GM18519 (cell line): ENCODE data around the gene ICAM4.

Source experiments
- ATAC-seq: cut with Tn5 transposase; IDR thresholded peaks from one replicate; pipeline ENCODE4 v1.9.1; 2021; ENCODE audit warnings: mild to moderate bottlenecking, moderate library complexity; ENCODE audit not compliant: unreplicated experiment, low FRiP score

The ICAM4 gene

DNA sequence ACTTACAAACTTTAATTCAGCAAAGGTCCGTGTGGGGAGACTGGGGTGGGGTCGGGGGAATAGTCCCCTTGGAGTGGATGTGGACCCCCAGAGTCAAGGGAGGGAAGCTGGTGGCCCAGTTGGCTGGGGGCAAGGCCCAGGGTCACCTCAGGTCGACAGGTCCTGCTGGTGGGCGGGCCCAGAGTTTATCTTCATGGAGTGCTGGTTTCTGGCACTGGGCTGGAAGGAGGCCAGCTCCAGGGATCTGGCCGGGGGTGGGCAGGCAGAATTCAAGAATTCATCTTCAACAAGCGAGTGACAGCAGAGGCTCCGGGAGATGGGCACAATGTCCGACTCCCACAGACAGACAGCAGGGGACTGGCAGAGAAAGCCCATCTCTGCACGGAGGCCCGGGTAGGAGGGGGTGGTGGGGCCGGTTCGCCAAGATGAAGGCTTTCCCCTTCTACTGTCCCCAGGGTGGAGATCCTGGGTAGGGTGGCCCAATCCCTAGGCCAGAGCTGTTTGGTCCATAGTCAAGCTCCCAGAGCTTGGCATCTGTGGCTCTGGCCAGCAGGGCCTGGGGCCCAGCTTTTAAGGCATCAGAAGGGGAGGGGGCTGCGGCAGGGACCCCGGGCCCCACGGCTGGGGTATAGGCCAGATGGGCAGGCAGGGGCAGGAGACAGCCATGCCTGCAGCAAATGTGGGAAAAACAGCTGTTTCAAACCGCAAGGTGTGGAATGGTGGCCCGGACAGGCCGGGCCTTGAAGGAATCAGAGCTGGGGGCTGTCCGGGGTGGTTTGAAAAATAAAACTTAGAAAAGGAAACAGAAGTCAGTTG, 29.7 kb downstream of the ICAM4 start:
- ATAC-seq, result no peak

DNA sequence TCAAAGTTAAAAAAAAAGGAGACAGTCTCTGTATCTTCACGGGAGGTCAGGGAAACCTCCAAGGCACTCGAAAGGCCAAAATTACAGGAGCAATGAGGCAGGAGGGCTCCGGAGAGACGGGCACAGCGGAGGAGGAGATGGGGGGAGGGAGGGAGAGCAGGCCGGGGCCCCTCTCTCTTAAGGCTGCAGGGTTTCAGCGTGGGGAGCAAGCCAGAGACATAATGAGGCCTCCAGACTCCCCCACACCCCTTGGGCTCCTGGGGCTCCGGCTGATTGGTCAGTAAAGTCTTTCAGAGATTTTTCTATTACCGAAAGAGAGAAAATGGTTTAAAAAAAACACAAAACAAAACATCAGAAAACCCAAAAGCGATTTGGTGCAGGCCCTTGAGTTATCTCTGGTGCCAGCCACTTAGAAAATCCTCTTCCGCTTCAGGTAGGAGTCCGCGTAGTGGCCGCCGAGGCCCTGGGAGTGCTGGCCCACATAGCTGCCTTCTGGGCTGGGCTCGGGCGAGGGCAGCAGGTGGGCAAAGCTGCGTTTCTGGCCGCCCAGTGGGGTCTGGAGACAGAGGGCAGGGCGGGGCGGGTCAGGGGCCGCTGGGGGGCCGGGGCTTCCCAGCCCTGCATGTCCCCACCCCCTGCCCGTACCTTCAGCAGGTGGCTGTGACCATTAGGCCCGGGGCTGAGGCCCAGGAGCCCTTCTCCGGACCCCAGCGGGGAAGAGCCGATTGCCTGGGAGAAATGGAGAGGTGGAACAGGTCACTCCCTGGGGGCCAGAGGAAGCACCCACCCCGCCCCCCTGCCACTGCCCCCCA, 30.5 kb downstream of the ICAM4 start:
- ATAC-seq, result no peak

DNA sequence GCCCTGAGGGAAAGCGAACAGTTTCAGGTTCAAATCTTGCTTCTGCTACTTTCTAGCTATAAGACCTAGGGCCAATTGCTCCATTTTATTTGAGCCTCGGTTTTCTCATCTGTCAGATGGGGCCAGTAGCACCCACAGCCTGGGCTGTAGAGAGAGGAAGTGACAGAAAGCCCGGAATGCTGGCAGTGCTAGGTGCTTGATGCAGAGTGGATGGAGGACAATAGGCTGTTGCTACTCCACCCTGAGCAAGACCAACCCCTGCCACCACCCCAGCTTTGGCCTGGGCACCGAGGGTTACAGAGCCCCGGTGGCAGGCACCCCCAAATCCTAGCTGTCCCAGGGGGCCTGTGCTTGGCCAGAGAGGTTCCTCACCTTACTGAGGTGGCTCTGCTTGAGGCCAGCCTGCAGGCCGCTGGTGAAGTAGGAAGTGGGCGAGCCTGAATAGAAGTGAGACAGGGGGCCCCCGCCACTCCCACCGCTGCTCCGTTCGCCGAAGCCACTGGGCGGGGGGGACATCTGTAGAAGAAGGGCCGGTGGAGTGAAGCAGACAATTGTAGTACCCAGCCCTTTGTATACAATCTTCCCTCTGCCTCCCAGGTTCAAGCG, 31.2 kb downstream of the ICAM4 start:
- ATAC-seq, result no peak

DNA sequence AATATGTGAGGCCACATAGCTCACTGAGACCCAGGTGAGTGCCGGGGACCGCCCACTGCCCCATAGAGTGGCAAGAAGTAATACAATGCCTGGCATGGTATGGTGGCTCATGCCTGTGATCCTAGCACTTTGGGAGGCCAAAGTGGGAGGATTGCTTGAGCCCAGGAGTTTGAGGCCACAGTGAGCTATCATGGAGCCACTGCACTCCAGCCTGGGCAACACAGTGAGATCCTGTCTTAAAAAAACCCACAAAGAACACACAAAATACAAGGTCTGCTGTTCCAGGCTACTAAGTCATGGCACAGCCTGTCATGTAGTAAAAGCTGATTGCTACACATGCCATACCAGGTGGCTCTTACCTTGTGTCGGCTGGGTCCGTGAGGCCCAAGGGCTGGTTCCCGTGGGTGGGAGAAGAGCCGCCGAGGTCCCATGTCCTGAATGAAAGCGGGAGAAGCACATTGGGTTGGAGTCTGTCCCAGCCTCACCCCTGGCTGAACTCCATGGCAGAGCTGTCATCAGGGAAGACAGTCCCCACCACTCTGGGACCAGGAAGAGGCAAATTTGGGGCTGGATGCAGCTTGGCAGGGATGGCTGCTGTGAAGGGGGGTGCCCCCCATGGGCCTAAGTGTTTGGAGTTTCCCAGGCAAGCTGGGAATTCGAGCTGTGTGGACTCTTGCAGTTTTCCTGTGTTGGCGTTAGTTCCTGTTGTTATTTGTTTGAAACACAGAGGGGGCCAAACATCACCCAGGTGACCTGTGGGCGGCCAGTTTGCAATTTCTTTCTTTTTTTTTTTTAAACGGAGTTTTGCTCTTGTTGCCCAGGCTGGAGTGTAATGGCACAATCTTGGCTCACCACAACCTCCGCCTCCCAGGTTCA, 32.3 kb downstream of the ICAM4 start:
- ATAC-seq, result no peak

DNA sequence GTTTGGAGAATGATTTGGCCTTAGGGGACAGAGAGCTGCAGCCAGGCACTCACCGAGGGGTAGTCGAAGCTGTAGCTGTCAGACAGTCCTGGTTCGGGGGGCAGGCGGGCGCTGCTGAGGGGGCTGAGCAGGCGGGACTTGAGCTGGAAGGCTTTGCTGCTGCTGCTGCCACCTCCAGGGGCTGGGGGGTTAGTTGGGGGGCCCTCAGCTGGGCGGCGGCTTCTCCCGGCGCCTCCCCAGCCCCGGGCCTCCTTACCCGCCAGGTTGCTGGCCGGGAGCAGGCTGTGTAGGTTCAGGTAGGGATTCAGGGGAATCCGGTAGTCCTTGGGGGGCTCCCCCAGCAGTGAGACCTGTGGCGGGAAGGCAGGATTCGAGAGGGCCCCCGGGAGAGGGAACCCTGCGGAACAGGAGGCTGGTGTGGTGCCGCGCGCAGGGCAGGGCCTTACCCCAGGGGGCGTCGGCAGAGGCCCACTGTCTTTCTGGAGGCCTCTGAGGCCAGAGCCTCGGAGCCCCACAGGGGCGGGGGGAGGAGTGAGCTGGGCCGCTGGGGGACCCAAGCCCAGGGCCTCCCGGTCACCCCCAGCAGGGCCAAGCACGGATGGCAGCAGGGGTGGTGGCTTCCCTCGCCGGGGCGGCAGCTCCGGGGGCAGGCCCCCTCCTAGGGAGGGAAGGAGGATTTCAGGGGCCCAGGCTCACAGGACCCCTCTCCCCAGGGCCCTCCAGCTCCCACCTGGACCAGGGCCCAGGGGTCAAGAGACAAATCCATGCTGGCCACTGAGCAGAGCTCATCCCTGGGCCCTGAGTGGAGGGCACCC, 34.1 kb downstream of the ICAM4 start:
- ATAC-seq, result no peak

DNA sequence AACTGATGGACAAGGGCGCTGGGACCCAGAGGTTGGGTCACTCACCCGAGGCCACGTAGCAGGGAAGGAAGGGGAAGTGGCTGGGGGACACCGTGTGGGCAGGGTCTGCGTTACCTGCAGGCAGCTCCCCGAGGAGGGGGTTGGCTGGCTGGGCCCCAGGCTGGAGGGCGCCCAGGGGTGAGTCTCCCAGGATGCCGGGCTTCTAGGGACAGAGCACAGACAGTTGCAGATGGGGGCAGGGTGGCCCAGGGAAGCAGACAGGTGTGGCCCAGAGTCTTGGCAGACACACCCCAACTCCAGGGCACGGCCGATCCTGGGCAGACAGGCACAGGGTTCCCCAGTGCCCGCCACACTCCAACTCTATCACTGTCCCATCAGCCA, 34.7 kb downstream of the ICAM4 start:
- no peak for ATAC-seq

DNA sequence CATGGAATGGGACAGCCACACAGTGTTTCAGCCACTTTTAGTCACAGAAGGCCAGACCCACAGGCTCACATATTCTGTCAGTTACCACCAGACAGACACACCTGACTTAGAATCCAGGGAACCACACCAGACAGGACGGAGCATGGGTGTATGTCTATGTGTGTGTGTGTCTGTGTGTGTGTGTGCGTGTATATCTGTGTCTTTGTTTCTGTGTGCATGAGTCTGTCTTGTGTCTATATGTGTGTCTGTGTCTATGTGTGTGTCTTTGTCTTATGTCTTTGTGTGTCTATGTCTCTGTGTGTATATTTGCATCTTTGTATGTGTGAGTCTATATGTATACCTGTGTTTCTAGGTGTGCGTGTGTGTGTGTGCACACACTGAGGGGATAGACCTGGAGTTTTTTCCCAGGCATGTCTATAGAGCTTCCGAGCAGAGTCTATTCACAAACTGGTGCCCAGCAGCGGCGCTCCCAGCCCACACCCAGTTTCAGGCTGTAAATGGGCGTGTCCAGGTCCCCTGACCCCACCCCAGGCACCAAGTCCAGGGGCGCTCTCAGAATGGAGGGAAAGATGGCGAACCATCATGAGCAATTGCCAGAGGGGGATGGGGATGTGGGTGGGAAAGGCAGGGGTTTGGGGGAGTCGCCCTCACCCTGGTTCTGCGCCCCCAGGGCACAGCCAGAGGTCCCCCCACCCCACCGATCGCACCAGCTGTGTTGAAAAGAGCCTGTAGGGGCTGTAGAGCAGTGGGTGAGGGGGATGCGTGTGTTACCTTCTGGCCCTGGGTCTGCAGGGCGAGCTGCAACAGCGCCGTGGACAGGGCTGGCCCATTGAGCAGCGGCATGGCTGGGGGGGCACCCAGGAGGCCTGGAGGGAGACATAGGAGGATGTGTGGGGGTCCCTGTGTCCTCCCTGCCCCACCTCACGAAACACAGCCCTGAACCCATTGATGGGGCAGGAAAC, 35.4 kb downstream of the ICAM4 start:
- no peak for ATAC-seq

DNA sequence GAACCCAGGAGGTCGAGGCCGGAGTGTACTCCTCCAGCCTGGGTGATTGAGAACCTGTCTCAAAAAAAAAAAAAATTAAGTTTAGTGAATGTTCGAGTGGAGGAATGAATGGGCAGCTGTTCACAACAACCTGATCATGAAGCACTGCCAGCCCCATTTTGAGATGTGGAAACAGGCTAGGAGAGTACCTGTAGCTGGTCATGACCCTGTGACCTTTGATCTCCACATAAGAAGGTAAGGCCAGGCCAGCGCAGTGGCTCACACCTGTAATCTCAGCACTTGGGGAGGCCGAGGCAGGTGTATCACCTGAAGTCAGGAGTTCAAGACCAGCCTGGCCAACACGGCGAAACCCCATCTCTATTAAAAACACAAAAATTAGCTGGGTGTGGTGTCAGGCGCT, 39.0 kb downstream of the ICAM4 start:
- ATAC-seq, result no peak

DNA sequence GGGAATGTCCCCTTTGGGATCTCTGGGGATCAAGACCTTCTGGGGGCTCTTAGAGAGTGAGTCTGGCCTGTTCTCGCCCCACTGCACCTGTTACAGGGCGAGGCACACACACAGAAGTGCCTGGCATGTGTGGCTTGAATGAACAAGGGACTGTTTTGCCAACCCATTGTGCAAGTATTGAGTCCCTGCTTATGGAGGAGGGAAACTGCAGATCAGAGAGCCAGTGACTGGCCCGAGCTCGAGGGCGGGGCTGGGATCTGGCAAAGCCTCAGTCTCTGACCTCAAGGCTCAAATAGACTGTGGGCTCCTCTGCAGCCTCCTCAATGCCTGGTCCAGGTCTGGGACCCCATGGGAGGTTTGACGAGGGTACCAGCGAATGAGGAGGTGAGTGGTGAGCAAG, 41.0 kb downstream of the ICAM4 start:
- ATAC-seq, result no peak

DNA sequence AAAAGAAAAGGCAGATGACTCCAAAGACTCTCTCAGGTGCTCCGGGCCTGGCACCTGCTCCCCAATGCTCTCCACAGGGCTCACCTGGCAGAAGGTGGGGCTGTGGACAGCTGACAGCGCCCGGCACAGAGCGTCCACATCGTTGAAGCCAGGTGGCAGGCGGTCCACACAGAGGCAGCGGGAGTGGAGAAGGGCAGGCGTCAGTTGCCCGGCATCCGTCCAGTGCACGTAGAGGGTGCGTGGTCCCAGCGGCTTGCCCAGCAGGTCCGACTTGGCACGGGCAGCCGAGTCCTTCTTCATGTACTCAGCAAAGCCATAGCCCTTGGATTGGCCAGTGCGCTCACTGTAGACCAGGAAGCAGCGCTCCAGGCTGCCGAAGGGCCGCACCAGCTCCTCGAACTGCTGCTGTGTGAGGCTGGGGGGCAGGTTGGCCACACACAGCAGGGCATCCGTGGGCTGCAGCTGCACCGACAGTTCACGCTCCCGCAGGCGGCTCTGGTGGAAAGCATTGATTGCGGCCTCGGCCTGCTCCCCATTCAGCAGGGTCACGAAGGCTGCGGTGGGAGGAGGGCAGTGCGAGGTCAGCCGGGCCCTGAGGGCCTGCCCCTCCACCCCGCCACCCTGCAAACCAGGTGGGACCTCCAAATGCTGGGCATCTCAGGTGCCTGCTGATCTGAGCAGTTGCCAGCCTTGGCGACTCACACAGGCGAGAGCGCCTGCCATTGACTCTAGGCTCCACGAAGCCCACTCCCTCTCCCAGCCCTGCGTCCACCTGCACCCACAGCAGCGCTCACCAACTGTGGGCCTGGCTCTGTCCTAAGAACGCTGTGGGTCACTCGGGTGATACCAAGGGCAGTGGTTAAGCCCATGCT, 42.0 kb downstream of the ICAM4 start:
- no peak for ATAC-seq

DNA sequence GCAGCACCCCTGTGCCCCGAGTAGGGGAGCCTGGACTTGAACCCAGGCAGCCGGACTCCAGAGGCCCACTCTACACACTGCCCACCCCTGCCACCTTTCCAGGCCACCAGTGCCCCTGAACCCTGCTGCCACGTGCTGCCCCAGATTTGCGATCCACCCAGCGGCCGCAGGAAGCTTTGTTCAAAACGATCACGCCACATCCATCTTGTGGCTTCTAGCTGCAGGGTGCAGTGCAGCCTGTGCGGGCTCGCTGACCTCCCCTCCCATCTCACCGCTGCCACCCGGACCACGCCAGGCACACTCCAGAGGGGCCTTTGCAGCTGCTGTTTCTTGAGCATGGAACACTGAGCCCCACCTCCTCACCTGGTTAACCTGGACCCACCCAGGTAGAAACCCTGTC, 42.8 kb downstream of the ICAM4 start:
- ATAC-seq, result no peak

DNA sequence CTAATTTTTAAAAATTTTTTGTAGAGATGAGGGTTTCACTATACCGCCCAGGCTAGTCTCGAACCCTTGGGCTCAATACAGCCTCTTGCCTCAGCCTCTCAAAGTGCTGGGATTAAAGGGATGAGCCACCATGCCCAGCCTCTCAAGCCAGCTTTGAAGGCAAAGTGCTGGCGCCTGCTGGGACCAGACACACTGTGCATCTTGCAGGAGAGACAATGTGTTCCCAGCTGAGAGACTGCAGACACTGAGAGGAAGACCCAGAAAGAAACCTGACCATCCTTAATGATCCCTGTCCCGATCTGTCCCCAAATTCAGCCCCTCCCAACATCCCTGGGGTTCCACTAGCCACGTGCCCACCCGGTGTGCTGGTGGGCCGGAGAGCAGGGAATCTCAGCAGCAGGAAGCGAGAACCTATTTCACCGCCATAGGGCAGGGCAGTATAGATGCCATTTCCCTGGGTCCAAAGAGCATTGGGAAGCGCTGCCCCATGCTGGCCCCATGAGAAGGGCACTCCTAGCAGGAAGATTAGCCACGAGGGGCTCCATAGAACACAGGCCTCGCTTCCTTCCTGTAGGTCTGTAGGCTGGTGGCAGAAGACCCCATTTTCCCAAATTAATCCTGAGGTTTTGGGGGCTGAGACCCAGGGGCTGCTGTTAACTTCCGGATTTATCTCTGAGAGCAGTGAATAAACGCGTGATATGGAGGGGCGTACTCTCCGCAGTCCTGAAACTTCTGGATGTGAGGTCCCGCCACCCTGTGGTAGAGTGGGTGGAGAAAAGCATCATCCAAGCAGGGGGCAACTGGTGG, 45.6 kb downstream of the ICAM4 start:
- no peak for ATAC-seq

DNA sequence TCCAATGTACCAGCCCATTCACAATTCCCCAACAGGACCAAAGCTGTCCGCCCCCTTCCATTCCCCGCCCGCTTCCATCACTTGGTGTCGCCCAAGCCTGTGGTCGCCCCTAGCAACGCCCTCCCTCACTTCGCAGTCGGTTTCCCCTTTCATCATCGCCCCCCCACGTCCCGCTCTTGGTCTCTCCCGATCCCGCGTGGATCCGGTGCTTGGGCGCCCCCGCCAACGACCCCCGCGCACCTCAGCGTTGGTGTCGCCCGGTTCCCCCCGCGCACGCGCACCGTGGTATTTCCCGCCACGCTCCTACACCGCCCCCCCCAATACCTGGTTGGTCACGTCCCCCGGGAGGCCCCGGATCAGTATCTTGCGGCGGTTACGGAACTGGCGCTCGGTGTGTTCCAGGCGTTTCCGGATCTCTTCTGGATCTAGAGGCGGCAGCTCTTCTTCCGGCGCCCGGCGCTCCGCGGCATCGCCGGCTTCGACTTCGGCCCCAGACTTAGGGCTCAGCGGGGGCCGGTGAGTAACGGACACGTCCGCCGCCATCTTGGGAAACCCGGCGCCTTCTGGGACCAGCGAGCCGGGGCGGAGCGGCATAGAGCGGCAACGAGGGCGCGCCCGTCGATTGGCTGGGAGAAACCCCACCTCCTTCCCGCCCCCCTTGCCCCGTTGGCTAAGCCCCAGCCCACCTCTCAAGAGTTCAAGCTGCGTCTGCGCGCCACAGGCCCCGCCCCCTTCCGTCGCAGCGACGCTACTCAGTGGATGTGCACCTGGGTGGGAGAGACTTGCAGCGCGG, 46.4 kb downstream of the ICAM4 start, which contains the start of gene RAVER1:
TSS of gene RAVER1 (minus strand) at position 565 of the 793 bp plus-strand sequence. CDS start at position 543, 22 bp downstream.
- peak; percentile 67 for ATAC-seq

DNA sequence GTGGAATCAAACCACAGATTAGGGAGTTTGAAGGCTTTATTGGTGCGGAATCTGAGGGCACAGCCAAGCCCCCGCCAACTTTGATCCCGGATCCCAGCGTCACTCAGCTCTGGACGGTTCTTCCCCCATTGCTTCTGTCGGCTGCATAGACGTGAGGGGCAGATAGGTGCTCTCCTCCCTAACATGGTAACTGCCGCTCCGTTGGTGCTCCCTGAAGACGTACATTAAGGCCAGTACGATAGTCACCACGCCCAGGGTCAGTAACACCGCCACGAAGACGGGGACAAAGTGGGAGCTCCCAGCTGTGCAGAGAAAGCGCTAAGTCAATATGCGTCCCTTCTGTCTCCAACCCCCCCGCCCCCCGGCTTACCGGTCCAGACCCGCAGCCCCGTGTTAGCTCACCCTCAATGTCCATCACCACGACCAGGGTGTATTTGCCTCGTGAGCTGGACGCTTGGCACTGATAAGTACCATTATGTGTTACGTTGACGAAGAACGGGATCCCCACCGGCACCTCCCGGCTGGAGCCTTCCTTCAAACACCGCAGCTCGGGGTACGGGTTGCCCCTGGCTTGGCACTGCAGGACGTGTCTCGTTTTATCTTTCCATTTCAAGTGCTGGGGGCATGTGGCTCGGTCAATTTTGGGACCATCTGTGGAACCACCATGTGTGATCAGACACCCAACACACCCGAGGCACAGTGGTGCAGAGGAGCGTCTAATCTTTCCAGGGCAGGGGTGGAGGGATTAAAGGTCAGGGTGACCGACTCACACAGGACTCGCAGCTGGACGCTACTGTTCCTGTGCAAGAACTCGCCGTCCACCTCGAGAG, 47.2 kb downstream of the ICAM4 start:
- ATAC-seq, result peak; percentile 13
